NCI-H82 treated with DMSO at 0.1 percent for 48 hours (cell line): ENCODE measurements around the gene HDDC3.

ENCODE experiments used
- DNase-seq: peaks from one replicate; lab custom pipeline; 2025; ENCODE audit not compliant: unreplicated experiment; lab: John Stamatoyannopoulos, UW

Gene HDDC3

GRCh38 chr15:90953947-90954711 lies 21.8 kb upstream of the HDDC3 start:
- no peak for DNase-seq

GRCh38 chr15:90952901-90953677 lies 20.7 kb upstream of the HDDC3 start:
- DNase-seq: no peak

GRCh38 chr15:90950676-90951075 lies 18.3 kb upstream of the HDDC3 start:
- DNase-seq: no peak

GRCh38 chr15:90949979-90950675 lies 17.8 kb upstream of the HDDC3 start:
- no peak for DNase-seq

- DNase-seq: no peak
These were observed 16.2 kb upstream of the HDDC3 start for GRCh38 chr15:90948506-90948905.

GRCh38 chr15:90947577-90948357 lies 15.4 kb upstream of the HDDC3 start:
- DNase-seq: no peak

- no peak for DNase-seq
These were observed 14.7 kb upstream of the HDDC3 start for GRCh38 chr15:90946941-90947576.

- no peak for DNase-seq
These were observed 14.2 kb upstream of the HDDC3 start for GRCh38 chr15:90946538-90946937.

- no peak for DNase-seq
These were observed 12.7 kb upstream of the HDDC3 start for GRCh38 chr15:90945091-90945490.

GRCh38 chr15:90942354-90943120 lies 10.2 kb upstream of the HDDC3 start:
- no peak for DNase-seq

GRCh38 chr15:90941038-90941437 lies 8.7 kb upstream of the HDDC3 start:
- DNase-seq: no peak

GRCh38 chr15:90939756-90940155 lies 7.4 kb upstream of the HDDC3 start:
- DNase-seq: no peak

GRCh38 chr15:90938261-90938660 lies 5.9 kb upstream of the HDDC3 start:
- DNase-seq: no peak

GRCh38 chr15:90936823-90937222 lies 4.5 kb upstream of the HDDC3 start:
- DNase-seq: no peak

GRCh38 chr15:90934949-90935751 lies 2.8 kb upstream of the HDDC3 start, which contains the start of gene UNC45A:
Gene UNC45A, plus strand, starts transcription at chr15:90935285. Its CDS starts 40 bp downstream, at chr15:90935325.
- peak; percentile 70 for DNase-seq

- DNase-seq: peak; percentile 60
These were observed 2.1 kb upstream of the HDDC3 start for GRCh38 chr15:90934256-90934948.

GRCh38 chr15:90933301-90933700 lies 952 bp upstream of the HDDC3 start:
- no peak for DNase-seq

- no peak for DNase-seq
These were observed 277 bp upstream of the HDDC3 start for GRCh38 chr15:90932660-90932991.

GRCh38 chr15:90931575-90931827 lies 848 bp downstream of the HDDC3 start:
- no peak for DNase-seq
